Measurements from ENCODE around the gene RARRES2.
"Not testable (repeated sequence)": the region's sequence is repeated elsewhere in the genome, so short reads cannot be mapped to it uniquely, and the experiment has no call there.

Gene RARRES2

GRCh38 chr7:150313870-150314269, 27.6 kb downstream of the RARRES2 start:
- no peak for DNase-seq

- DNase-seq, result no peak
Measured at GRCh38 chr7:150313367-150313809, 28.0 kb downstream of the RARRES2 start.

- DNase-seq, result not testable (repeated sequence)
Measured at GRCh38 chr7:150312649-150313366, 28.6 kb downstream of the RARRES2 start.

DNA sequence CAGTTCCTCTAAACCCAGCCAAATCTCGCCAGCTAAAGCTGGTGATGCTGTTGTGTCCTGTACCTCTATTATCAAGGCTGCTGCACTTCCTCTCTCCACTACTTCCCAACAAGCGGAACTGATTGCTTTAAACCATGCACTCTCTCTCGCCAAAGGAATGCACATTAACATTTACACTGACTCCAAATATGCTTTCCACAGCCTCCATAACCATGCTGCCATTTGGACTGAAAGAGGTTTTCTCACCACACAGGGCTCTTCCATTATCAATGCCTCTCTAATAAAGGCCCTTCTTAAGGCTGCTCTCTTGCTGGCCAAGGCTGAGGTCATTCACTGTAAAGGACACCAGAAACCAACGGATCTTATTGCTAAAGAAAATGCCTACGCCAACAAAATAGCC, 29.7 kb downstream of the RARRES2 start:
- DNase-seq, result no peak

DNA sequence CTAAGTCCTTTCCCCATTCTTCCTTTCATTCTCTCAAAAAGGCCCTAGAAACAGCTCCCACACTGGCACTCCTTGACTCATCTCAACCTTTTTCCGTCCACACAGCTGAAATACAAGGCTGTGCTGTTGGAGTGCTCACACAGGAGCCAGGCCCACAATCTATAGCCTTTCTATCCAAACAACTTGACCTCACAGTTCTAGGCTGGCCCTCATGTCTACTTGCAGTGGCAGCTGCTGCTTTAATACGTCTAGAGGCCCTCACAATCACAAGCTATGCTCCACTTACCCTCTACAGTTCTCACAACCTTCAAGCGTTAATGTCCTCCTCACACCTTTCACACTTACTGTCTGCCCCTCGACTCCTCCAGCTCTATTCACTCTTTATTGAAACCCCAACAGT, 30.3 kb downstream of the RARRES2 start:
- DNase-seq, result no peak

DNA sequence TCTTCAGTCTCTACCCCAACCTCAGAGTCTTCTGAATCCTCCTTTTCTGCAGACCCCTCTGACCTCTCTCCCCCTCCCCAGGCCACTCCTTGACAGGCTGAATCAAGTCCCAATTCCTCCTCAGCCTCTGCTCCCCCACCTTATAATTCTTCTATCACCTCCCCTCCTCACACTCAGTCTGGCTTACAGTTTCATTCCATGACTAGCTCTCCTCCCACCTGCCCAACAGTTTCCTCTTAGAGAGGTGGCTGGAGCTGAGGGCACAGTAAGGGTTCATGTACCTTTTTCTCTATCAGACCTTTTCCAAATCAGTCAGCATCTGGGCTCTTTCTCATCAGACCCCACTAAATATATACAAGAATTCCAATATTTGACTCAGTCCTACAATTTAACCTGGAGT, 32.9 kb downstream of the RARRES2 start:
- DNase-seq, result no peak

DNA sequence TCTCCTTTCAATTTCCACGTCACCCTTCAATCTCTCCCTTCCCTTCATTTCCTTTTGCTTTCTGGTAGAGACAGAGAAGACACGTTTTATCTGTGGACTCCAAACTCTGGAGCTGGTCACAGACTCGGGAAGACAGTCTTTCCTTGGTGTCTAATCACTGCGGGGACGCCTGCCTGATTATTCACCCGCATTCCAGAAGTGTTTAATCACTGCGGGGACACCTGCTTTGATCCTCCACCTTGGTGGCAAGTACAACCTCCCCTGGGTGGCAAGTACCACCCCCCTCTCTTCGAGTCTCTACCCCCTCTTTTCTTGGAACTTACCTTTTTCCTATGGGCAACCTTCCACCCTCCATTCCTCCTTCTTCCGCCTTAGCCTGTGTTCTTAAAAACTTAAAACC, 33.5 kb downstream of the RARRES2 start:
- DNase-seq, result no peak

DNA sequence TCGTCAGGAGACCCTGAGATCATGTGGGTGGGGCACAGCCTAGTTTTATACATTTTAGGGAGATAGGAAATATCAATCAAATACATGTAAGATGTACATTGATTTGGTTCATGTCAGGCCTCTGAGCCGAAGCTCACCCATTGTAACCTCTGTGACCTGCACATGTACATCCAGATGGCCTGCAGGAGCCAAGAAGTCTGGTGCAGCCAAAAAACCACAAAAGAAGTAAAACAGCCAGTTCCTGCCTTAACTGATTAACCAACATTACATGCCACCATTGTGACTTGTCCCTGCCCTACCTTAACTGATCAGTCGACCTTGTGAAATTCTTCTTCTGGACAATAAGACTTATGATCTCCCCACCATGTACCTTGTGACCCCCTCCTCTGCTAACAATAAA, 34.3 kb downstream of the RARRES2 start:
- no peak for DNase-seq

DNA sequence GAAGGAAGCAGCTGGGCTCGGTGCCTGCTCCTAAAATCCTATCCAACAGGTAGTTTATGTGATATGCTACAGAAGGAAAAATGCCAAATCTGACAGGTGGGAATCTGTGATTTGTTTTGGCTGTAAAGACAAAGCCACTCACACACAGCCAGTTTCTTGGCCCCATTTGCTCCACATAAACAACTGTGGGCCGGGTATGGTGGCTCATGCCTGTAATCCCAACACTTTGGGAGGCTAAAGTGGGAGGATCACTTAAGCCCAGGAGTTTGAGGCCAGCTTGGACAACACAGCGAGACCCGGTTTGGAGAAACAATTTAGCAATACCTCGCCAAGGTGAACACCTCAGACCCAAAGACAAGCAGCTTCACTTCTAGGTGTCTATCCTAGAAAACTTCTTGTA, 35.1 kb downstream of the RARRES2 start:
- DNase-seq, result not testable (repeated sequence)

- not testable (repeated sequence) for DNase-seq
Measured at GRCh38 chr7:150305903-150306284, 35.5 kb downstream of the RARRES2 start.

DNA sequence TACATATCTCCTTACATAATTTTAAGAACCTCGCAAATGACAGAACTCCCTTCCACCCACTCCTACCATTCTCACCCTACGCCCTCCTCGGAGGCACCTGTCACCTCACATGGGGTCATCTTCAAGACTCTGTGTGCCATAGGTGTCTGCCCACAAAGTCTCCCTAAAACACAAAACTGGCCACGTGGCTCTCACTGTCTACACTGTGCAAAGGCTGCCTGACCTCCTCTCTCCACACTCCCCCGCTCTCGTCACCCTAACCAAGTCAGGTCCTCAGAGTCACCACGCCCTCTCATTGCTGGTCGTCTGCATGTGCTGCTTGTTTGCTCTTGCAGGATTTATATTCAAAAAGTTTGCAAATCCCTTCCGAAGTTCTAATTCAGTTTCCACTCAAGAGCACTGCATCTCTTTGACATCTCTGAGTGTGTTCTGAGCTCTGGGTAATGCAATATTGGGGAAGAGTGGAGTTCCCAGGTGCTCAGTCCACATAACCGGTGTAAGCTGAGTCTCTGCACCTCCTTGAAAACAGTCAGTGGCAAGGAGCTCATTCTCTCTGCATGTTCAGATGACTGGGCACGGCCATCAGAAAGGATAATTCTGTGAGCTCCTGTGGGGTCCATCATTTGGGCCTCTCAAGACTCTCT, 36.0 kb downstream of the RARRES2 start:
- not testable (repeated sequence) for DNase-seq

DNA sequence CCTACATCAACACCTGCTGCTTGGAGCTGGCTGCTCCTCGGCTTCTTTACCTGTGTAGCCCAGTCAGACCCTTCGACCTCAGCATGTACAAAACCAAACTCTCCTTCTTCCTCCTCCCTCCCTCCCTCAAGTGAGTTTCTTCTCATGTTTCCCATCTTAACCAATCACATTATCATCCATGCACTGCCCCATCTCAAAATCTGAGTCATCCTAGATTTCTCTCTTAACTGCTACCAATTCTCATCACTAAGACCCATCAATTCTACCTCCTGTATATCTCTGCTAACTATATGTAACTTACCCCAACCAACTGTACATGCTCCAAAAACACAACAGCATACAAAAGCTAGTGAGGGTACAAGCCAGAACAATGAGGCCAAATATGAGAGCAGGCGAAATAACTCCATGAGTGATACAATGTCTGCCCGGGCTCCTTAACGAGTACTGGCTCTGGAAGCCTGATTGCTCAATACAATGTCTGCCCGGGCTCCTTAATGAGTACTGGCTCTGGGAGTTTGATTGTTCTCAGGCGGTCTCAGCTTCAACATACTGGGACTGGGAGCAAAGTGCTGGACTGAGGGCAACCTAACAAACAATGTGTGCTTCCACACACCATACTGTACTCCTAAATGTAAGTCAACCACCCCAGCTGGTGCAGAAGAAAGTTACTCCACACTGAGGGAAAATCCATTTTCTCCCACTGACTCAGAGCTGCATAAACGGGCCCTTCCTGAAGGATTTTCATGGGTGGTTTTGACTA, 36.8 kb downstream of the RARRES2 start:
- not testable (repeated sequence) for DNase-seq

- not testable (repeated sequence) for DNase-seq
Measured at GRCh38 chr7:150302908-150303310, 38.5 kb downstream of the RARRES2 start.

DNA sequence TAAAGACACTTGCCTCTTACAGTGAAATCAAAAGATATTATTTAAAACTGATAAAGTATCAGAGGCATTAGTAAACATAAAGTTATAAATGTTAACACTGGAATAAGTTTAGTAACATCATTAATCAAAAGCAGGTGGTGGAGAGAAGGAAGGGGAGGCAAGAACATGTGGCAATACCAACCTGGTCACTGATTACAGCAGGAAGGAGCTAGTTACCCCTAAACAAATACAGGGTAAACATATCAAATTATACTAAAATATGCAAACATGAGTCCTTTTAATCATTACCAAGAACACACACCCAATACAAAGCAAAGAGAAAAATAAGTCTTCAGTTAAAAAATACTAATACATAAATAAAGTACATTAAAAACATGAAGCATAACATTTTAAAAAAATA, 43.5 kb downstream of the RARRES2 start:
- not testable (repeated sequence) for DNase-seq

DNA sequence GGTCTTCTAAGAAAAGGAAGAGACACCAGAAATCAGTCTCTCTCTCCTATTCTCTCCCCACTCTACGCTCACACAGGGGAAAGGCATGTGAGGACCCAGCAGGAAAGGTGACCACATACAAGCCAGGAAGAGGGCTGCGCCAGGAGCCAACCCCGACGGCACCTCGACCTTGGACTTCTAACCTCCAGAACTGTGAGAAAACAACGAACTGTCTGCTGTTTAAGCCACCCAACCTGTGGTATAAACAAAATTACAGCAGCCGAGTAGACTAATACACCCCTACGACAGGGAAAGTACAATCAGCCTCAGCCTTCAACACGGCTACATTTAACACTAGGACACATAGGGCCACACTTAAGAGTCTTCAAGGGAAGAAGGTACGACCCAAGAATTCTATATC, 44.6 kb downstream of the RARRES2 start:
- not testable (repeated sequence) for DNase-seq

DNA sequence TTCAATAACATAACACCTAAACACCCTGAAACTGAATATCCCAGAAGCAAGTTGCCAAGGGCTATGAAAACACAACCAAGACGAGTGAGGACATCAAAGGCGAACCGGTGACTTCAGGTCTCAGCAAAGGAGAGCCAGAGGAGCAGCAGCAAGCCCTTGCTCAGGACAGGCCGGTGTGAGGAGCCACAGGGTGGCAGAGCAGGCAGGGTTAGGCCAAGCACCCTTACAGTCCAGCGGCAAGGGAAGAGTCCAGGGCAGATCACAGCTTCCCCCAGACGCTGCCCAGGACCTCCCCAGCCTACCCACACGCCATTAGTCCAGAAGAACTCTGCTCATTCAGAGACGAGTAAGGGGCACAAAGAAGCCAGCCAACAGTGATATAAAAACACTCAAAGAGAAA, 45.8 kb downstream of the RARRES2 start:
- DNase-seq, result not testable (repeated sequence)

DNA sequence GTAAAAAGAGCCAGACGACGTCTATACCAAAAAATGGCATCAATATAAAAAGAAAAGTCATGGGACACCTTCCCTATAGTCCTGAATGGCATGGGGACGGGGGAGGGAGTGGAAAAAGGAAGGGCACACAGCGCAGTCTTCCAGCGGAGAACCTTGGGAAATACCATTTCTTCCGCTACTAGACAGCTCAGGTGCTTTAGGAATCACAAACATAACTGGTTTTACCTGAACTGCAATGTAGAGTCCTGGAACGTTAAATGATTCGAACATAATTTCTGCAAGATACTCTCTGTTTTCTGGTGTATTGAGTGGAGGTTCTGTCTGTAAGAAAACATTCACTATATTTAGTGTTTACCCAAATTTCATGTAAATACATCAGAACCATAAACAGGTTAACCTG, 46.4 kb downstream of the RARRES2 start:
- not testable (repeated sequence) for DNase-seq

DNA sequence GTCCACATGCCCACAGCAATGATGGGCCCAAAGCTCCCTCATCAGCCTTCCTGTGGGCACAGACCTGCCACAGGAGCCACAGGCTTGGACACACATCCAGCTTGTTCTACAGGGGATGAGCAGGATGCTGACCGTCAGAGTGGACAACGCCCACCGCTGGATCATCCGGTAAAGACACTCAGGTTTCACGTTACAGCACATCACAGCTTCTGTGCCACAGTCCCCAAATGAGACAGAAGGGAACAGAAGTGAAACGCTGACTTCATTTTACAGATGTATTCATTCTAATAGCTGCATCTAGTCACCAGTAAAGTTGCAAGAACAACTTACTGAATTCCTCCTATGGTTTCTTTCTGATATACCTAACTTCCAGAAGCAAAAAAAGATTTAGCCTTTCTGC, 51.1 kb downstream of the RARRES2 start:
- DNase-seq, result not testable (repeated sequence)

DNA sequence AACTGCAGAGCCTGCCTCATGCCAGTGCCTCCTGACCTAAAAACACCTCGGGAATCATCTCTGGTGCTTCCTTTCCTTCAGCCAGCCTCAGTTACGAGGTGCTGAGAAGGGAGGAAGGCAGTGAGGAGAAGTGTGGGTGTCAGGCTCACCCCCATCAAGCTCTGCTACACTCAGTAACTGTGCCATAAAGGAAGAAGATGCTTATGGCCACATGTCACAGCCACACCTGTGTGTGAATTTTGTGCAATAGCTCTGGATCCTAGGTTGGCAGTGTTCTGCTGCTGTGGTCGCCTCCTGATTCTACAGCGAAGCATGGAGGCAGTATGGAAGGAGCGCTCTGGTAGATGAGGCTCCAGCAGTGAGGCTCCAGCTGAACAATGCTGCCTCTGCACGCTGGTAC, 52.6 kb downstream of the RARRES2 start:
- DNase-seq, result not testable (repeated sequence)
